ENCODE results near the gene SLC25A34.
A peak's percentile ranks its signal among the peaks of the same experiment; 100 is the strongest.

SLC25A34 gene

GRCh38 chr1:15748264-15748663 lies 12.2 kb downstream of the SLC25A34 start:
- DNase-seq (ENCODE audit: low spot score) (no peak), ATAC-seq (ENCODE audit: low read depth) (no peak)
- H3K4me3 ChIP-seq (ENCODE audit: severe bottlenecking) = no peak overlapping the region
- H3K27me3 ChIP-seq (ENCODE audit: insufficient read depth, poor library complexity, severe bottlenecking) = no peaks in the 10 kb centered on the region
- H3K9me3 ChIP-seq (ENCODE audit: severe bottlenecking) = no peaks in the 10 kb centered on the region
- peaks cover 18% of the 10 kb centered on the region for H3K4me1 ChIP-seq (ENCODE audit: insufficient read depth, poor library complexity, severe bottlenecking)
- H3K36me3 ChIP-seq (ENCODE audit: low read depth) = no peaks in the 10 kb centered on the region
- peak overlapping the region; percentile 70 for H3K27ac ChIP-seq (ENCODE audit: poor library complexity, severe bottlenecking)
- TF ChIP-seq, protein P1, sequence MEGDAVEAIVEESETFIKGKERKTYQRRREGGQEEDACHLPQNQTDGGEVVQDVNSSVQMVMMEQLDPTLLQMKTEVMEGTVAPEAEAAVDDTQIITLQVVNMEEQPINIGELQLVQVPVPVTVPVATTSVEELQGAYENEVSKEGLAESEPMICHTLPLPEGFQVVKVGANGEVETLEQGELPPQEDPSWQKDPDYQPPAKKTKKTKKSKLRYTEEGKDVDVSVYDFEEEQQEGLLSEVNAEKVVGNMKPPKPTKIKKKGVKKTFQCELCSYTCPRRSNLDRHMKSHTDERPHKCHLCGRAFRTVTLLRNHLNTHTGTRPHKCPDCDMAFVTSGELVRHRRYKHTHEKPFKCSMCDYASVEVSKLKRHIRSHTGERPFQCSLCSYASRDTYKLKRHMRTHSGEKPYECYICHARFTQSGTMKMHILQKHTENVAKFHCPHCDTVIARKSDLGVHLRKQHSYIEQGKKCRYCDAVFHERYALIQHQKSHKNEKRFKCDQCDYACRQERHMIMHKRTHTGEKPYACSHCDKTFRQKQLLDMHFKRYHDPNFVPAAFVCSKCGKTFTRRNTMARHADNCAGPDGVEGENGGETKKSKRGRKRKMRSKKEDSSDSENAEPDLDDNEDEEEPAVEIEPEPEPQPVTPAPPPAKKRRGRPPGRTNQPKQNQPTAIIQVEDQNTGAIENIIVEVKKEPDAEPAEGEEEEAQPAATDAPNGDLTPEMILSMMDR (IDR thresholded peaks at IDR 0.05; ENCODE audit: poor library complexity, severe bottlenecking) = no peak

GRCh38 chr1:15748690-15749398 lies 12.8 kb downstream of the SLC25A34 start:
- peaks cover 18% of the 10 kb centered on the region for H3K4me1 ChIP-seq (ENCODE audit: insufficient read depth, poor library complexity, severe bottlenecking)
- no peaks in the 10 kb centered on the region for H3K9me3 ChIP-seq (ENCODE audit: severe bottlenecking)
- H3K4me3 ChIP-seq (ENCODE audit: severe bottlenecking) = no peak overlapping the region
- TF ChIP-seq, protein P1 (IDR thresholded peaks at IDR 0.05; ENCODE audit: poor library complexity, severe bottlenecking) = no peak
- no peaks in the 10 kb centered on the region for H3K27me3 ChIP-seq (ENCODE audit: insufficient read depth, poor library complexity, severe bottlenecking)
- no peaks in the 10 kb centered on the region for H3K36me3 ChIP-seq (ENCODE audit: low read depth)
- ATAC-seq (ENCODE audit: low read depth) (peak; percentile 8; the same call in 1 of the 3 replicates), DNase-seq (ENCODE audit: low spot score) (no peak)
- H3K27ac ChIP-seq (ENCODE audit: poor library complexity, severe bottlenecking) = peak overlapping the region; percentile 70

- TF ChIP-seq, protein P1 (IDR thresholded peaks at IDR 0.05; ENCODE audit: poor library complexity, severe bottlenecking) = no peak
- ATAC-seq (ENCODE audit: low read depth) = peak; percentile 83
- Histone ChIP-seq H3K27me3 (ENCODE audit: insufficient read depth, poor library complexity, severe bottlenecking) (no peaks in the 10 kb centered on the region), H3K4me1 (ENCODE audit: insufficient read depth, poor library complexity, severe bottlenecking) (peaks cover 18% of the 10 kb centered on the region), H3K36me3 (ENCODE audit: low read depth) (no peaks in the 10 kb centered on the region), H3K27ac (ENCODE audit: poor library complexity, severe bottlenecking) (peak overlapping the region; percentile 70), H3K9me3 (ENCODE audit: severe bottlenecking) (no peaks in the 10 kb centered on the region), H3K4me3 (ENCODE audit: severe bottlenecking) (no peak overlapping the region)
- peak; percentile 79 for DNase-seq (ENCODE audit: low spot score)
These were observed 13.6 kb downstream of the SLC25A34 start for GRCh38 chr1:15749399-15750291.

DNA sequence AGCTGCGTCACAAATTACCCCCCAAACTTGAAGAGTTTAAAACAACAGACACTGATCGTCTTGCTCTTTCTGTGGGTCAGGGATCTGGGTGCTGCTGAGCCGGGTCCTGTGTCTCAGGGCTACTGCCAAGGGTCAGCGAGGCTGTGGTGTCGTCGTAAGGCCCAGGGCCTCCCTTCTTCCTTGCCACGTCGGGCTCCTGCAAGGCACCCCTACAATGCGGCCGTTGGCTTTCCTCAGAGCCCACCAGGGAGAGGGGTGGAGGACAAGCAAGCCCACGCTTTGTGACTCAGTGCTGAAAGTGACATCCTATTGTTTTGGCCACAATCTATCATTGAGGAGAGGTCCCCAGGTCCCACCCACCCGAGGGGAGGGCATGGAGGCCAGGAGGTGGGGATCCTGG lies 14.9 kb downstream of the SLC25A34 start:
- H3K27ac ChIP-seq (ENCODE audit: poor library complexity, severe bottlenecking) = no peak overlapping the region
- H3K36me3 ChIP-seq (ENCODE audit: low read depth) = no peaks in the 10 kb centered on the region
- H3K9me3 ChIP-seq (ENCODE audit: severe bottlenecking) = no peaks in the 10 kb centered on the region
- H3K4me3 ChIP-seq (ENCODE audit: severe bottlenecking) = no peak overlapping the region
- H3K4me1 ChIP-seq (ENCODE audit: insufficient read depth, poor library complexity, severe bottlenecking) = peaks cover 18% of the 10 kb centered on the region
- ATAC-seq (ENCODE audit: low read depth) (no peak), DNase-seq (ENCODE audit: low spot score) (no peak)
- H3K27me3 ChIP-seq (ENCODE audit: insufficient read depth, poor library complexity, severe bottlenecking) = no peaks in the 10 kb centered on the region
- TF ChIP-seq, protein P1 (IDR thresholded peaks at IDR 0.05; ENCODE audit: poor library complexity, severe bottlenecking) = no peak

Data from RWPE2 (cell line).